ENCODE measurements around the gene YWHAG.
"Not testable (repeated sequence)": the region's sequence is repeated elsewhere in the genome, so short reads cannot be mapped to it uniquely, and the experiment has no call there.

YWHAG gene

DNA sequence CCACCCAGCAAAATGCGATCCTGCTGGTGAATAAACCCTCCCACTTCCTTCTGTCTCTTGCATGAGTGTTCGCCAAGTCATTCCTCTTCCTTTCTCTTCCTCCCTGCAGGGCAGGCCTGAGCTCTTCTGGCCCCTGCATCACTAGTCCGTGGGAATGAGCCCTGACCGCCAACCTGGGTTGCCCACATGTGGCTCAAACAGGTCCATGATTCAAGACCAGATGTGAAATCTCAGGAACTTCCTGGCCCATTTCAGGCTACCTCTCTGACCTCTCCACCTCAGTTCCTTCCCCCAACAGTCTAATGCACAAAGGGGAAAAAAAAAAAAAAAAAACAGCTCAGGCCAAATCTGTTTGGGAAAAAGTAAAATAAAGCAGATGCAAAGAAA, 5.4 kb upstream of the YWHAG start:
- TF ChIP-seq EZH2 (IDR thresholded peaks at IDR 0.05; ENCODE audit: borderline replicate concordance, low read length) = no peak
- TF ChIP-seq, protein P1, sequence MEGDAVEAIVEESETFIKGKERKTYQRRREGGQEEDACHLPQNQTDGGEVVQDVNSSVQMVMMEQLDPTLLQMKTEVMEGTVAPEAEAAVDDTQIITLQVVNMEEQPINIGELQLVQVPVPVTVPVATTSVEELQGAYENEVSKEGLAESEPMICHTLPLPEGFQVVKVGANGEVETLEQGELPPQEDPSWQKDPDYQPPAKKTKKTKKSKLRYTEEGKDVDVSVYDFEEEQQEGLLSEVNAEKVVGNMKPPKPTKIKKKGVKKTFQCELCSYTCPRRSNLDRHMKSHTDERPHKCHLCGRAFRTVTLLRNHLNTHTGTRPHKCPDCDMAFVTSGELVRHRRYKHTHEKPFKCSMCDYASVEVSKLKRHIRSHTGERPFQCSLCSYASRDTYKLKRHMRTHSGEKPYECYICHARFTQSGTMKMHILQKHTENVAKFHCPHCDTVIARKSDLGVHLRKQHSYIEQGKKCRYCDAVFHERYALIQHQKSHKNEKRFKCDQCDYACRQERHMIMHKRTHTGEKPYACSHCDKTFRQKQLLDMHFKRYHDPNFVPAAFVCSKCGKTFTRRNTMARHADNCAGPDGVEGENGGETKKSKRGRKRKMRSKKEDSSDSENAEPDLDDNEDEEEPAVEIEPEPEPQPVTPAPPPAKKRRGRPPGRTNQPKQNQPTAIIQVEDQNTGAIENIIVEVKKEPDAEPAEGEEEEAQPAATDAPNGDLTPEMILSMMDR (IDR thresholded peaks at IDR 0.05; ENCODE audit: low read length) = no peak
- H3K4me3 ChIP-seq (ENCODE audit: low read depth, low read length, poor library complexity, severe bottlenecking) = no peak overlapping the region
- H3K9me3 ChIP-seq (ENCODE audit: low read length) = no peaks in the 10 kb centered on the region
- H4K20me1 ChIP-seq (ENCODE audit: insufficient read depth, low read length) = no peaks in the 10 kb centered on the region
- no peak overlapping the region for H3K4me2 ChIP-seq (ENCODE audit: low read length)
- H3K27me3 ChIP-seq (ENCODE audit: insufficient read depth, low read length) = peaks cover 22% of the 10 kb centered on the region
- H3K27ac ChIP-seq (ENCODE audit: low read depth, low read length, poor library complexity, severe bottlenecking) = no peak overlapping the region
- no peaks in the 10 kb centered on the region for H3F3A ChIP-seq (ENCODE audit: insufficient read depth, low read length)
- H3K4me1 ChIP-seq (ENCODE audit: insufficient read depth, low read length, severe bottlenecking) = peaks cover 13% of the 10 kb centered on the region
- H3K9me2 ChIP-seq (ENCODE audit: low read depth, low read length) = no peaks in the 10 kb centered on the region
- H3K36me3 ChIP-seq (ENCODE audit: insufficient read depth, low read length) = no peaks in the 10 kb centered on the region
- no peak overlapping the region for H3K9ac ChIP-seq (ENCODE audit: low read length)
- H3K79me2 ChIP-seq (ENCODE audit: insufficient read depth, low read length) = no peaks in the 10 kb centered on the region
- no peak overlapping the region for H2AFZ ChIP-seq (ENCODE audit: low read length)

DNA sequence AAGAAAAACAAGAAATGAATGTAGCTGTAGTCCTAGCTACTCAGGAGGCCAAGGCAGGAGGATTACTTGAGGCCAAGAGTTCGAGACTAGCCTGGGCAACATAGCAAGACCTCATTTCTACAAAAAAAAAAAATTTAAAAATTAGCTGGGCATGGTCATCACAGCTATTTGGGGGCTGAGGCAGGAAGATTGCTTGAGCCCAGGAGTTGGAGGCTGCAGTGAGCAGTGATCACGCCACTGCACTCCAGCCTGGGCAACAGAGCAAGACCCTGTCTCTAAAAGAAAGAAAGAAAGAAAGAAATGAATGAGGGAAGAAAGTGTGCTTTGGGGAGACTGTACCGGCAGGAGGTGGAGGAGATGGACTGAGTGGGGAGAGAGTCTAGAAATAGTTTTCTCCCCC, 5.0 kb upstream of the YWHAG start:
- not testable (repeated sequence) for H3K9me2 ChIP-seq (ENCODE audit: low read depth, low read length); H3K36me3 ChIP-seq (ENCODE audit: insufficient read depth, low read length); H3F3A ChIP-seq (ENCODE audit: insufficient read depth, low read length); H3K4me3 ChIP-seq (ENCODE audit: low read depth, low read length, poor library complexity, severe bottlenecking); H3K9me3 ChIP-seq (ENCODE audit: low read length); H3K4me2 ChIP-seq (ENCODE audit: low read length); H3K27ac ChIP-seq (ENCODE audit: low read depth, low read length, poor library complexity, severe bottlenecking); H3K9ac ChIP-seq (ENCODE audit: low read length); H3K79me2 ChIP-seq (ENCODE audit: insufficient read depth, low read length); H4K20me1 ChIP-seq (ENCODE audit: insufficient read depth, low read length); H2AFZ ChIP-seq (ENCODE audit: low read length)
- Histone ChIP-seq H3K4me1 (ENCODE audit: insufficient read depth, low read length, severe bottlenecking) (peaks cover 13% of the 10 kb centered on the region), H3K27me3 (ENCODE audit: insufficient read depth, low read length) (peaks cover 18% of the 10 kb centered on the region)

DNA sequence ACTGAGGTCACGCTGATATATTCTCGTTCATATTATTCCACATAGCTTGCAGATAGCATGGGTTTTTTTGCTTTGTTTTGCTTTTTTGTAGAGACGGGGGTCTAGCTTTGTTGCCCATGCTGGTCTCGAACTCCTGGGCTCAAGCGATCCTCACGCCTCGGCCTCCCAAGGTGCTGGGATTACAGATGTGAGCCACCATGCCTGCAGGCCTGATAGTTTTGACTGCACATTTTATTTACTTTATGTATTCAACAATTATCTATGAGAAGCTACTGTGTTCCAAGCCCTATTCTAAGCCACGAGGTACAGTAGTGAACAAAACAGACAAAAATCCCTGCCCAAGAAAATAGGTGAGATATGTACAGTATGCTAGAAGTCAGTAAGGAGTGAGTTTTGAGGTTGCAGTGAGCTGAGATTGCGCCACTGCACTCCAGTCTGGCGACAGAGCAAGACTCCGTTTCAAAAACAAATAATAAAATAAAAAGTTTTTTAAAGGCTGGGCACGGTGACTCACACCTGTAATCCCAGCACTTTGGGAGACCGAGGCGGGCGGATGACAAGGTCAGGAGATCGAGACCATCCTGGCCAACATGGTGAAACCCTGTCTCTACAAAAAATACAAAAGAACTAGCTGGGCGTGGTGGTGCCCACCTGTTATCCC, 1.3 kb upstream of the YWHAG start:
- Histone ChIP-seq H2AFZ (ENCODE audit: low read length) (peak overlapping the region; percentile 23), H3K27me3 (ENCODE audit: insufficient read depth, low read length) (no peaks in the 10 kb centered on the region), H3K4me3 (ENCODE audit: low read depth, low read length, poor library complexity, severe bottlenecking) (peak overlapping the region; percentile 96), H3K36me3 (ENCODE audit: insufficient read depth, low read length) (peaks cover 30% of the 10 kb centered on the region), H3K27ac (ENCODE audit: low read depth, low read length, poor library complexity, severe bottlenecking) (no peak overlapping the region), H4K20me1 (ENCODE audit: insufficient read depth, low read length) (no peaks in the 10 kb centered on the region; the same call in 1 of the 2 replicates), H3K4me2 (ENCODE audit: low read length) (peak overlapping the region; percentile 78), H3K9me2 (ENCODE audit: low read depth, low read length) (no peaks in the 10 kb centered on the region), H3K79me2 (ENCODE audit: insufficient read depth, low read length) (peaks cover 35% of the 10 kb centered on the region), H3K9me3 (ENCODE audit: low read length) (0 out of 2 replicates have a peak, but pooled peaks cover 3% of the 10 kb centered on the region), H3K9ac (ENCODE audit: low read length) (peak overlapping the region; percentile 96; the same call in 1 of the 2 replicates), H3K4me1 (ENCODE audit: insufficient read depth, low read length, severe bottlenecking) (peaks cover 37% of the 10 kb centered on the region), H3F3A (ENCODE audit: insufficient read depth, low read length) (no peaks in the 10 kb centered on the region)
- TF ChIP-seq, protein P1 (IDR thresholded peaks at IDR 0.05; ENCODE audit: low read length) = no peak
- no peak for TF ChIP-seq EZH2 (IDR thresholded peaks at IDR 0.05; ENCODE audit: borderline replicate concordance, low read length)
